CD14-positive monocyte (primary cell): ENCODE data around the gene APOC4. TPM values are rescaled to one million over a fixed set of nuclear protein-coding genes. Genes with fewer than 3 reads are reported as not detected.

Source experiments
- DNase-seq, 3 donors: peaks; one replicate each; pipeline ENCODE4 v3.0.0-alpha.2; 2011 to 2022
- H2AFZ ChIP-seq: 2 replicates; pipeline ENCODE4 v1.6.0; 2012; ENCODE audit warnings: mild to moderate bottlenecking, low read depth, low read length, inconsistent platforms; ENCODE audit not compliant: insufficient read depth, poor library complexity, severe bottlenecking
- H3K27ac ChIP-seq, 2 donors: 1 replicate in 1 of 2; 2 replicates in 1 of 2; pipeline ENCODE4 v1.5.1; 2012 to 2013; ENCODE audit warnings: low read length in 2 of 2, control low read depth in 1 of 2, inconsistent platforms in 1 of 2, low read depth in 1 of 2, mild to moderate bottlenecking in 1 of 2
- H3K27me3 ChIP-seq, 2 donors: one replicate each; pipeline versions ENCODE4 v1.6.0 to v1.6.1; 2011 to 2013; ENCODE audit warnings: low read length in 2 of 2; ENCODE audit not compliant: control insufficient read depth in 2 of 2, insufficient read depth in 2 of 2
- H3K36me3 ChIP-seq, 2 donors: replicated peaks in 1 of 2; 1 replicate in 1 of 2; 2 replicates in 1 of 2; pipeline versions ENCODE4 v1.5.1 to v1.6.1; 2012 to 2013; ENCODE audit warnings: low read length in 2 of 2, control low read depth in 1 of 2, inconsistent platforms in 1 of 2, mild to moderate bottlenecking in 1 of 2; ENCODE audit not compliant: insufficient read depth in 2 of 2, control insufficient read depth in 1 of 2
- H3K4me1 ChIP-seq, 2 donors: 1 replicate in 1 of 2; 2 replicates in 1 of 2; pipeline versions ENCODE4 v1.5.1 to v1.6.1; 2012 to 2013; ENCODE audit warnings: low read length in 2 of 2, control low read depth in 1 of 2, inconsistent platforms in 1 of 2, mild to moderate bottlenecking in 1 of 2, moderate library complexity in 1 of 2; ENCODE audit not compliant: insufficient read depth in 2 of 2, control insufficient read depth in 1 of 2
- H3K4me2 ChIP-seq: replicated peaks from 2 replicates; pipeline ENCODE3; 2012; ENCODE audit warnings: low read length, moderate library complexity, mild to moderate bottlenecking; ENCODE audit not compliant: poor library complexity, severe bottlenecking; ENCODE audit errors: extremely low read depth
- H3K4me3 ChIP-seq, 3 experiments: fragments of 200-600 bp in 1 of 3; sonication (generic) in 1 of 3; replicated peaks in 1 of 3; 1 replicate in 2 of 3; 2 replicates in 1 of 3; pipeline ENCODE4 v1.5.1; 2011 to 2013; ENCODE audit warnings: low read length in 3 of 3, mild to moderate bottlenecking in 3 of 3, control low read depth in 2 of 3, low read depth in 2 of 3, inconsistent platforms in 1 of 3, moderate library complexity in 1 of 3
- H3K79me2 ChIP-seq: 2 replicates; pipeline ENCODE4 v1.6.0; 2012; ENCODE audit warnings: mild to moderate bottlenecking, control low read depth, inconsistent platforms, low read length, moderate library complexity; ENCODE audit not compliant: insufficient read depth
- H3K9ac ChIP-seq: 2 replicates; pipeline ENCODE4 v1.6.0; 2017; ENCODE audit warnings: low read length, mild to moderate bottlenecking; ENCODE audit not compliant: insufficient read depth, poor library complexity, severe bottlenecking
- H3K9me3 ChIP-seq, 2 donors: replicated peaks in 1 of 2; 1 replicate in 1 of 2; 2 replicates in 1 of 2; pipeline versions ENCODE4 v1.5.1 to v1.6.1; 2012 to 2013; ENCODE audit warnings: low read length in 2 of 2, control low read depth in 1 of 2; ENCODE audit not compliant: control insufficient read depth in 1 of 2, insufficient read depth in 1 of 2
- H4K20me1 ChIP-seq: 2 replicates; pipeline ENCODE4 v1.6.0; 2012; ENCODE audit warnings: mild to moderate bottlenecking, low read length, control low read depth, moderate library complexity; ENCODE audit not compliant: insufficient read depth
- H3K27ac Mint-ChIP-seq, 7 donors: one replicate each; pipeline ENCODE4 v1.8.0; 2020; ENCODE audit warnings: mild to moderate bottlenecking in 7 of 7, mixed read lengths in 7 of 7, moderate library complexity in 6 of 7, inconsistent platforms in 2 of 7
- H3K27me3 Mint-ChIP-seq, 3 donors: one replicate each; pipeline ENCODE4 v1.8.0; 2021 to 2022; ENCODE audit warnings: low read depth in 3 of 3, mild to moderate bottlenecking in 3 of 3, mixed read lengths in 3 of 3, moderate library complexity in 3 of 3, inconsistent platforms in 1 of 3
- H3K36me3 Mint-ChIP-seq, 2 donors: one replicate each; pipeline ENCODE4 v1.8.0; 2020; ENCODE audit warnings: mixed read lengths in 2 of 2, inconsistent platforms in 1 of 2, mild to moderate bottlenecking in 1 of 2
- H3K4me1 Mint-ChIP-seq: one replicate; pipeline ENCODE4 v1.8.0; 2020; ENCODE audit warnings: mild to moderate bottlenecking, mixed read lengths
- H3K4me3 Mint-ChIP-seq, 2 donors: one replicate each; pipeline ENCODE4 v1.8.0; 2020; ENCODE audit warnings: mild to moderate bottlenecking in 2 of 2, mixed read lengths in 2 of 2, moderate library complexity in 1 of 2
- H3K9me3 Mint-ChIP-seq, 7 donors: one replicate each; pipeline ENCODE4 v1.8.0; 2020 to 2022; ENCODE audit warnings: mixed read lengths in 7 of 7, mild to moderate bottlenecking in 6 of 7, moderate library complexity in 6 of 7, inconsistent platforms in 2 of 7
- WGBS: methylation state at CpG from one replicate; pipeline ENCODE4 v1.1.5; 2013; ENCODE audit warnings: missing lambda C conversion rate; ENCODE audit not compliant: insufficient coverage; 5-methylcytosine and 5-hydroxymethylcytosine counted together
- intact Hi-C, 2 donors: fragments of 100-400 bp; cut with micrococcal nuclease; formaldehyde crosslinking; loops; one replicate each; pipeline versions ENCODE4 v1.15.0 to v1.15.1; 2023
- polyA plus RNA-seq, 3 donors: library from polyadenylated mRNA; depleted of rRNA in 1 of 3; unstranded in 2 of 3; stranded (reverse) in 1 of 3; fragments of 300-500 nt in 2 of 3; fragments of >200 nt in 1 of 3; fragmentation: Illumina TruSeq in 2 of 3; gene quantifications; 1 replicate in 2 of 3; 2 replicates in 1 of 3; pipeline ENCODE4 v1.2.3, GENCODE V29; 2012 to 2021
- TF ChIP-seq, protein P1 (sequence below): fragments of 200-600 bp; IDR thresholded peaks from one replicate; pipeline ENCODE4 v1.8.0; 2022; ENCODE audit warnings: antibody characterized with exemption, mild to moderate bottlenecking

APOC4 gene
- polyA plus RNA-seq, 3 donors = not detected

DNA sequence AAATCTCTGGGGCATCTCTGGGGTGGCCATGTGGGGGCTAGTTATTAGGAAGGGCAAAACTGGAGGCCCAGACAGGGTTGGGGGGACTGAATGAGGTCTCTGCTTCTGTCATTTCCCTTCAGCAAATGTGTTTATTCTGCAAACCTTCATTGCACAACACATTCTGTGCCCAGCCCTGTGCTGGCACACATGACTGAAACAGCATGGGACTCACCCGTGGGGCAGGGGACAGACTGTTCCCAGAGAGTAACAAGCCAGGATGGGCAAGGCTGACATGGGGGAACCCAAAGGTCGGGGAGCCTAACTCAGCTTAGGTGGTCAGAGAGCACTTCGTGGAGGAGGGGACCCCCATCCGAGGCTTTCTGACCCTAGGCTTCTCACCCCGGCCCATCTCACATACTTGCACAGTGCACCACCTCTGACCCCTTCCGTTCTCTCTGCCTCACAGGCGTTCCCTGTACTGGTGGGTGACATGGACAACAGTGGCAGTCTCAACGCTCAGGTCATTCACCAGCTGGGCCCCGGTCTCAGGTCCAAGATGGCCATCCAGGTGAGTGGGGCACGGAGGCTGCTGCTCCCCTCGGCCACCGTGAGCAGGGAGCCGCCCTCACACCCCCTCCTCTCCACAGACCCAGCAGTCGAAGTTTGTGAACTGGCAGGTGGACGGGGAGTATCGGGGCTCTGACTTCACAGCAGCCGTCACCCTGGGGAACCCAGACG, 48.5 kb upstream of the APOC4 start:
- H3K4me2 ChIP-seq = no peak overlapping the region
- peaks cover 22% of the 10 kb centered on the region for H3K79me2 ChIP-seq
- no peak overlapping the region for H3K27ac ChIP-seq
- no peaks in the 10 kb centered on the region for H3K27me3 Mint-ChIP-seq
- 95% methylated on average over 13 of the region's 18 CpGs for WGBS
- TF ChIP-seq, protein P1, sequence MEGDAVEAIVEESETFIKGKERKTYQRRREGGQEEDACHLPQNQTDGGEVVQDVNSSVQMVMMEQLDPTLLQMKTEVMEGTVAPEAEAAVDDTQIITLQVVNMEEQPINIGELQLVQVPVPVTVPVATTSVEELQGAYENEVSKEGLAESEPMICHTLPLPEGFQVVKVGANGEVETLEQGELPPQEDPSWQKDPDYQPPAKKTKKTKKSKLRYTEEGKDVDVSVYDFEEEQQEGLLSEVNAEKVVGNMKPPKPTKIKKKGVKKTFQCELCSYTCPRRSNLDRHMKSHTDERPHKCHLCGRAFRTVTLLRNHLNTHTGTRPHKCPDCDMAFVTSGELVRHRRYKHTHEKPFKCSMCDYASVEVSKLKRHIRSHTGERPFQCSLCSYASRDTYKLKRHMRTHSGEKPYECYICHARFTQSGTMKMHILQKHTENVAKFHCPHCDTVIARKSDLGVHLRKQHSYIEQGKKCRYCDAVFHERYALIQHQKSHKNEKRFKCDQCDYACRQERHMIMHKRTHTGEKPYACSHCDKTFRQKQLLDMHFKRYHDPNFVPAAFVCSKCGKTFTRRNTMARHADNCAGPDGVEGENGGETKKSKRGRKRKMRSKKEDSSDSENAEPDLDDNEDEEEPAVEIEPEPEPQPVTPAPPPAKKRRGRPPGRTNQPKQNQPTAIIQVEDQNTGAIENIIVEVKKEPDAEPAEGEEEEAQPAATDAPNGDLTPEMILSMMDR = no peak
- no peak overlapping the region for H3K4me3 Mint-ChIP-seq
- no peak overlapping the region for H3K9ac ChIP-seq
- peaks cover 0 to 2% (median 0%) of the 10 kb centered on the region in 7 donors for H3K9me3 Mint-ChIP-seq
- peaks cover 14% of the 10 kb centered on the region for H4K20me1 ChIP-seq
- peak overlapping the region in 4 of 7 donors; percentile 37 to 58 (median 45) for H3K27ac Mint-ChIP-seq
- peaks cover 24% of the 10 kb centered on the region for H3K4me1 Mint-ChIP-seq
- H2AFZ ChIP-seq = no peak overlapping the region
- H3K9me3 ChIP-seq = no peaks in the 10 kb centered on the region
- DNase-seq = no peak
- H3K36me3 ChIP-seq = peaks cover 51 to 57% of the 10 kb centered on the region in 2 donors
- no peak overlapping the region for H3K4me3 ChIP-seq
- H3K27me3 ChIP-seq = no peaks in the 10 kb centered on the region
- H3K4me1 ChIP-seq = peaks cover 20 to 25% of the 10 kb centered on the region in 2 donors
- intact Hi-C loops = no loop called here
- H3K36me3 Mint-ChIP-seq = peaks cover 53 to 59% of the 10 kb centered on the region in 2 donors

DNA sequence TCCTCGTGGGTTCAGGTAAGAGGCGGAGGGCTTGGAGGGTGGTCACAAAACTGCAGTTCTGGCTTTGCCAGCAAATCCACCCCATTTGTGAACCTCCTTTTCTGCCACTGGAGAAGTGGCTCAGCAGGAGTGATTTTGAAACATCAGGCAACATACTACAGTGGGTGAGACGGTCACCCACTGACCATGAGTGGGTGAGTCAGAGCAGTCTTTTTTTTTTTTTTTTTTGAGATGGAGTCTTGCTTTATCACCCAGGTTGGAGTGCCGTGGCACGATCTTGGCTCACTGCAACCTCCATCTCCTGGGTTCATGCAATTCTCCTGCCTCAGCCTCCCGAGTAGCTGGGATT, 48.0 kb upstream of the APOC4 start:
- H3K4me3 Mint-ChIP-seq = no peak overlapping the region
- peak overlapping the region in 3 of 7 donors; percentile 2 to 37 (median 5) for H3K27ac Mint-ChIP-seq
- H3K27me3 Mint-ChIP-seq = no peaks in the 10 kb centered on the region
- Histone ChIP-seq H3K79me2 (peaks cover 22% of the 10 kb centered on the region), H4K20me1 (peaks cover 14% of the 10 kb centered on the region), H3K9me3 (no peaks in the 10 kb centered on the region), H3K4me1 (peaks cover 20 to 25% of the 10 kb centered on the region in 2 donors), H3K27me3 (no peaks in the 10 kb centered on the region), H3K4me2 (no peak overlapping the region), H3K27ac (no peak overlapping the region), H3K9ac (no peak overlapping the region), H3K36me3 (peaks cover 51 to 57% of the 10 kb centered on the region in 2 donors), H2AFZ (no peak overlapping the region), H3K4me3 (no peak overlapping the region)
- peaks cover 24% of the 10 kb centered on the region for H3K4me1 Mint-ChIP-seq
- H3K9me3 Mint-ChIP-seq = peaks cover 0 to 2% (median 0%) of the 10 kb centered on the region in 7 donors
- peaks cover 53 to 60% of the 10 kb centered on the region in 2 donors for H3K36me3 Mint-ChIP-seq
- DNase-seq = no peak
- TF ChIP-seq, protein P1 = no peak
- intact Hi-C loops = no loop called here
- 100% methylated on average over 1 of the region's 6 CpGs for WGBS
